Tibial nerve (tissue), 4 donors: Measurements from ENCODE around the gene ZNF609. TPM values are rescaled to one million over a fixed set of nuclear protein-coding genes. Genes with fewer than 3 reads are reported as not detected.
A peak's percentile ranks its signal among the peaks of the same experiment; 100 is the strongest.

Experiments
- DNase-seq, 2 donors: peaks; one replicate each; pipeline ENCODE4 v3.0.0-alpha.2; 2019; ENCODE audit warnings: low spot score in 2 of 2
- H3K27ac ChIP-seq, 4 donors: fragments of 200-600 bp; sonication (generic) in 3 of 4; one replicate each; pipeline ENCODE4 v1.5.1; 2017 to 2019; ENCODE audit warnings: mild to moderate bottlenecking in 1 of 4
- H3K27me3 ChIP-seq, 2 donors: fragments of 200-600 bp; sonication (generic) in 1 of 2; one replicate each; pipeline versions ENCODE4 v1.5.1 to v1.6.0; 2017 to 2019
- H3K36me3 ChIP-seq, 3 donors: fragments of 200-600 bp; sonication (generic); one replicate each; pipeline ENCODE4 v1.5.1; 2018 to 2019
- H3K4me1 ChIP-seq, 4 donors: fragments of 200-600 bp; sonication (generic) in 3 of 4; one replicate each; pipeline ENCODE4 v1.5.1; 2017 to 2019
- H3K4me3 ChIP-seq, 4 donors: fragments of 200-600 bp; sonication (generic) in 3 of 4; one replicate each; pipeline ENCODE4 v1.5.1; 2017 to 2019; ENCODE audit warnings: mild to moderate bottlenecking in 1 of 4, moderate library complexity in 1 of 4
- H3K9me3 ChIP-seq, 4 donors: fragments of 200-600 bp; sonication (generic) in 3 of 4; one replicate each; pipeline ENCODE4 v1.5.1; 2017 to 2019
- CTCF ChIP-seq, 5 experiments: fragments of 200-600 bp in 3 of 5; fragments of 450-650 bp in 2 of 5; sonication (generic) in 3 of 5; IDR thresholded peaks; one replicate each; pipeline ENCODE4 v1.5.1; 2016 to 2019; ENCODE audit warnings: antibody characterized with exemption in 5 of 5, mild to moderate bottlenecking in 3 of 5, moderate library complexity in 2 of 5
- EP300 ChIP-seq, 2 donors: sonication (generic); formaldehyde crosslinking; IDR thresholded peaks; one replicate each; pipeline ENCODE4 v1.6.1; 2017; ENCODE audit warnings: antibody characterized with exemption in 2 of 2, mild to moderate bottlenecking in 1 of 2
- POLR2A ChIP-seq, 2 donors: fragments of 450-650 bp; IDR thresholded peaks; one replicate each; pipeline ENCODE4 v1.6.1; 2017; ENCODE audit warnings: antibody characterized with exemption in 2 of 2, mild to moderate bottlenecking in 2 of 2, moderate library complexity in 2 of 2
- WGBS, 2 donors: methylation state at CpG; one replicate each; pipeline ENCODE4 v1.1.5; 2018; 5-methylcytosine and 5-hydroxymethylcytosine counted together
- total RNA-seq, 4 donors: library from RNA; depleted of rRNA; stranded (reverse); fragments of >200 nt; gene quantifications; one replicate each; pipeline ENCODE4 v1.1.0, GENCODE V29; 2016

ZNF609 gene
- total RNA-seq, 4 donors from 2014 or later = 22.9 to 38.7 (median 27.1) TPM

- no peak for DNase-seq
- Histone ChIP-seq H3K27me3 (no peaks in the 10 kb centered on the region), H3K4me3 (no peak overlapping the region), H3K4me1 (peaks cover 6 to 99% (median 66%) of the 10 kb centered on the region in 4 donors), H3K9me3 (no peaks in the 10 kb centered on the region), H3K36me3 (peaks cover 0 to 3% (median 0%) of the 10 kb centered on the region in 3 donors), H3K27ac (peak overlapping the region in 2 of 4 donors; percentile 77 to 93)
- 83 to 88% methylated on average over 3 of the region's 3 CpGs for WGBS, 2 donors
- no peak for TF ChIP-seq EP300 (IDR thresholded peaks at IDR 0.05)
- TF ChIP-seq POLR2A (IDR thresholded peaks at IDR 0.05) = no peak
- no peak for TF ChIP-seq CTCF (IDR thresholded peaks at IDR 0.05)
These were observed 236.1 kb downstream of the ZNF609 start for GRCh38 chr15:64696481-64696880.

- peaks cover 5 to 95% (median 66%) of the 10 kb centered on the region in 4 donors for H3K4me1 ChIP-seq
- no peaks in the 10 kb centered on the region for H3K9me3 ChIP-seq
- WGBS, 2 donors = 38 to 55% methylated on average over 3 of the region's 3 CpGs
- no peak overlapping the region for H3K4me3 ChIP-seq
- no peaks in the 10 kb centered on the region for H3K27me3 ChIP-seq
- TF ChIP-seq CTCF (IDR thresholded peaks at IDR 0.05) (no peak), EP300 (IDR thresholded peaks at IDR 0.05) (no peak), POLR2A (IDR thresholded peaks at IDR 0.05) (no peak)
- DNase-seq = no peak
- H3K36me3 ChIP-seq = no peaks in the 10 kb centered on the region
- H3K27ac ChIP-seq = peak overlapping the region in 3 of 4 donors; percentile 17 to 95 (median 93)
These were observed 237.6 kb downstream of the ZNF609 start for GRCh38 chr15:64697911-64698369.

GRCh38 chr15:64698823-64699222, 238.4 kb downstream of the ZNF609 start:
- Histone ChIP-seq H3K9me3 (no peaks in the 10 kb centered on the region), H3K4me1 (peaks cover 0 to 89% (median 62%) of the 10 kb centered on the region in 4 donors), H3K27me3 (no peaks in the 10 kb centered on the region), H3K4me3 (no peak overlapping the region), H3K27ac (peak overlapping the region; percentile 5 to 95 (median 66)), H3K36me3 (no peaks in the 10 kb centered on the region)
- DNase-seq = no peak
- TF ChIP-seq POLR2A (IDR thresholded peaks at IDR 0.05) = no peak
- TF ChIP-seq EP300 (IDR thresholded peaks at IDR 0.05) = no peak
- no peak for TF ChIP-seq CTCF (IDR thresholded peaks at IDR 0.05)

- no peaks in the 10 kb centered on the region for H3K27me3 ChIP-seq
- no peak for DNase-seq
- no peaks in the 10 kb centered on the region for H3K36me3 ChIP-seq
- no peaks in the 10 kb centered on the region for H3K9me3 ChIP-seq
- WGBS, 2 donors = 21 to 36% methylated on average over 7 of the region's 7 CpGs
- TF ChIP-seq EP300 (IDR thresholded peaks at IDR 0.05) (no peak), CTCF (IDR thresholded peaks at IDR 0.05) (no peak), POLR2A (IDR thresholded peaks at IDR 0.05) (no peak)
- H3K4me3 ChIP-seq = peak overlapping the region in 2 of 4 donors; percentile 7 to 17
- peaks cover 0 to 81% (median 54%) of the 10 kb centered on the region in 4 donors for H3K4me1 ChIP-seq
- H3K27ac ChIP-seq = peak overlapping the region in 3 of 4 donors; percentile 40 to 95 (median 93)
These were observed 239.5 kb downstream of the ZNF609 start for GRCh38 chr15:64699751-64700388.

GRCh38 chr15:64701051-64701450, 240.7 kb downstream of the ZNF609 start:
- Histone ChIP-seq H3K27me3 (no peaks in the 10 kb centered on the region), H3K9me3 (no peaks in the 10 kb centered on the region), H3K4me1 (peaks cover 0 to 69% (median 53%) of the 10 kb centered on the region in 4 donors), H3K4me3 (peak overlapping the region in 1 of 4 donors; percentile 87), H3K27ac (peak overlapping the region in 2 of 4 donors; percentile 93 to 95), H3K36me3 (no peaks in the 10 kb centered on the region)
- no peak for DNase-seq
- 32 to 37% methylated on average over 3 of the region's 3 CpGs for WGBS, 2 donors
- TF ChIP-seq CTCF (IDR thresholded peaks at IDR 0.05) (no peak), POLR2A (IDR thresholded peaks at IDR 0.05) (no peak), EP300 (IDR thresholded peaks at IDR 0.05) (no peak)
